Mucosa of stomach (tissue), 1 donor: ENCODE data around the gene TMEM106C.

Experiments used
- H3K27me3 ChIP-seq: one replicate; pipeline ENCODE4 v1.7.0; 2013; ENCODE audit warnings: mild to moderate bottlenecking, low read length; ENCODE audit not compliant: control insufficient read depth, insufficient read depth
- H3K36me3 ChIP-seq: one replicate; pipeline ENCODE4 v1.7.0; 2013; ENCODE audit warnings: low read length; ENCODE audit not compliant: control insufficient read depth, insufficient read depth
- H3K4me1 ChIP-seq: one replicate; pipeline ENCODE4 v1.7.0; 2013; ENCODE audit warnings: mild to moderate bottlenecking, low read length; ENCODE audit not compliant: control insufficient read depth, insufficient read depth
- H3K4me3 ChIP-seq: one replicate; pipeline ENCODE4 v1.7.0; 2013; ENCODE audit warnings: low read length
- H3K9ac ChIP-seq: one replicate; pipeline ENCODE4 v1.7.0; 2013; ENCODE audit warnings: mild to moderate bottlenecking, low read length, moderate library complexity
- H3K9me3 ChIP-seq: one replicate; pipeline ENCODE4 v1.7.0; 2013; ENCODE audit warnings: mild to moderate bottlenecking, low read length, moderate library complexity; ENCODE audit not compliant: control insufficient read depth
- donor health status: Pancreatic carcinoma.

TMEM106C gene

DNA sequence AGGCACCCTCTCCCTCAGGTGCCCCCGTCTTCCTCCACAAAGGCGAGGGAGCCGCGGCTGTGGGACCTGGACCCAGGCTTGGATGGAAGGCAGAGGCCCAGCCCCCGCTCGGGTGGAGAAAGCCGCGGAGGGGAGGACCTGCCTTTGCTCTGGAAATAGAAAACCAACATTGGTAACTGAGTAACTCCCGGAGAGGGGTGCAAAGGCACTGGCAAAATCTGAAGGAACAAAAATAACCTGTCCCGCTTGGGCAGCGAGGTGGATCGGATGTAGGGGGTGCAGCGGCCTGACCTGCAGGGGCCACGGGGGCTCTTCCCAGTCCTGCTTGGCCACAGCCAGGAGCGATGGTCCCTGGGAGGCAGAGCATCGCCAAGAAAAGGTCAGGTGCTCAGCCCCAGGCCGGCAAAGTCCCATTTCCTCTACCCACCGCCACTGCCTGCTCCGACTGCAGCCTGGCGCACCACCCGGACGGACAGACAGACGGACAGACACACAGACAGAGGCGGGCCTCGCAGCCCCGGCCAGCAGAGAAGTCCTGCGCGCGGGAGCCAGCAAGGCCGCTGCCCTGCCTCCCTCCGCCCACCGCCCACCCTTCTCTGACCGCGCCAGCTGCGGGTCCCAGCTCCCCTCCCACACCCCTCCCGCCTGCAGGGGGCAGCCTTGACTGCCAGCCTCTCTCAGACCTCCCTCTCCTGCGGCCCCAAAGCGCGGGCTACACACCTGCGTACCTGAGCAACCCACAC, 21.4 kb upstream of the TMEM106C start:
- no peaks in the 10 kb centered on the region for H3K36me3 ChIP-seq
- no peaks in the 10 kb centered on the region for H3K9me3 ChIP-seq
- H3K9ac ChIP-seq = no peak overlapping the region
- H3K27me3 ChIP-seq = peaks cover 22% of the 10 kb centered on the region
- H3K4me1 ChIP-seq = peaks cover 11% of the 10 kb centered on the region
- H3K4me3 ChIP-seq = no peak overlapping the region

DNA sequence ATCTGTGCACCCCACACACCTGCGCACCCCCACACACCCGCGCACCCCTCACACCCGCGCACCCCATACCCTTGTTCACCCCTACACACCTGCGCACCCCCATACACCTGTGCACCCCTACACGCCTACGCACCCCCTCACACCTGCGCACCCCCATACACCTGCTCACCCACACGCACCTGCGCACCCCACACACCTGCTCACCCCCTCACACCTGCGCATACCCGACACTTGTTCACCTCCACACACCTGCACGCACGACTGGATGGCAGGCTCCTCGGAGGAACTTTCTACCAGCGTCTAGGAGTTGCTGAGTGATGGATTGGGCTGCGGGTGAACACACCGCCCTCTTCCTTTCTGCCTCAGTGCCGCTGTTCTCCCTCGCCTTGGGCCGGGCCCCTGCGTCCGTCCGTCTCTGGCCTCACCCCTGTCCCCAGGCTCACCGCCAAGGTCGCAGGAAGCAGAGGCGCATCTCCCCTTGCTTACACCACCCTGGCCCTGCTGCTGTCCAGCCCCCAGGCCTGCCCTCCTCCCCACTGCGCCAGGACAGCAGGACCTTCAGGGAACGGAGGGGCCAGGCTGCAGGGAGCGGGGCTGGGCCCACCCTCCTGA, 20.7 kb upstream of the TMEM106C start:
- H3K27me3 ChIP-seq = peaks cover 22% of the 10 kb centered on the region
- no peak overlapping the region for H3K9ac ChIP-seq
- no peak overlapping the region for H3K4me3 ChIP-seq
- no peaks in the 10 kb centered on the region for H3K36me3 ChIP-seq
- H3K9me3 ChIP-seq = no peaks in the 10 kb centered on the region
- peaks cover 11% of the 10 kb centered on the region for H3K4me1 ChIP-seq

DNA sequence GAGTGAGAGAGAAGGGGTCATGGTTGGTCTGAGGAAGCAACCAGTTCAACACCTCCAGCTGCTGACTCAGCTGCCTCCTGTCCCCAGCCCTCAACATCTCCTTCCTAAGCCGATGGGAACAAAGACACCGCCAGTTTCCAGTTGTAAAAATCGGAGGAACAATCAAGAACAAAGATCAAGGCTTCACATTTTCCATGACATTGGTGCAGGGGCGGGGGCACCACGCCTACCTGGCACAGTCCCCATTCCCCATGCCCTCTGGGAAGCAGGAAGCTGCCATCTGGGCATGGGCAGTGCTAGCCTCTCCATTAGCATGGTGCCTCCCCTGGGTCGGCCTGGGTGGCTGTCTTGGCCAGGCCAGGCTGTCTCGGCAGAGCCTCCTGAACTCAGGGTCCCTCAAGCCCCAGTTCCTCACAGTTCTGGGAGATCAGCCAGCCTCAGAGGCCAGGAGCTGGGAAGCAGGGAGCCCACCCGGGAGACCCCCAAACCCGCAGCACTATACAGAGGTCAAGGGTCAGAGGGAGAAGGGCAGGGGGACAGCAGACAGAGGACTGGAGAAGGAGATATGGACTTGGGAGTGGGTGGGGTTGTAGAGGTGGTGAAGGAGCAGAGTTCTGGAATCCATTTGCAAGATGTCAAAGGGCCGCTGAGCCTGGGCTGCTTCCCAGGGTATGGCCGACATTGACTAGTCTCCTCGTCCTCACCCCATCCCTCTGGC, 19.6 kb upstream of the TMEM106C start:
- no peak overlapping the region for H3K9ac ChIP-seq
- H3K9me3 ChIP-seq = no peaks in the 10 kb centered on the region
- peaks cover 11% of the 10 kb centered on the region for H3K4me1 ChIP-seq
- no peak overlapping the region for H3K4me3 ChIP-seq
- H3K27me3 ChIP-seq = peaks cover 22% of the 10 kb centered on the region
- H3K36me3 ChIP-seq = no peaks in the 10 kb centered on the region

DNA sequence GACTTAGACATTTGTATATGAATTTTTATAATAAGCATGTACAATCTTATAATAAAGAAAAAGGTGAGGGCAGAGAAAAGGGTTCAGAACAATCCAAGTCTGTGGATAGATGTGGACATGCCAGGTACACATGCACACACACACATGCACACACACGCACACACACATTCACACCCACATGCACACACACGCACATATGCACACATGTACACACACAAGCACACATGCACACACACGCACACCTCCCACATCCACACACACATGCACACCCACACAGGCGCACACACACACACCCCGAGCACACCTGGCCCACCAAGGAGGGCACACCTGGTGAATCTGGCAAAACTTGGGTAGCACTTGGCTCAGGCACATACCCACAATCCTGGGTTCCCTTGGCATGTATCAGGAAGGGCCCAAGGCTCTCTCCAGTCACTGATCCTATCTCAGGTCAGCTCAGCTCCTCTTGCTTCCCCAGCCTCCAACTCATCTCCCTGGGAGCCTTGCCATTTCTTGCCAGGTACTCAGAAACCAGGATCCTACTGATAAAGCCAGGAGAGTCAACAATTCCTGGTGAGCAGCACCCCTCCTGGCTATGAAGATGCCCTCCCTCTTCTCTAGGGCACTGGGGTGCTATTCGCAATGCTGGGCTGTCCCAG, 18.6 kb upstream of the TMEM106C start:
- H3K36me3 ChIP-seq = no peaks in the 10 kb centered on the region
- peaks cover 22% of the 10 kb centered on the region for H3K27me3 ChIP-seq
- no peaks in the 10 kb centered on the region for H3K9me3 ChIP-seq
- H3K4me3 ChIP-seq = no peak overlapping the region
- H3K9ac ChIP-seq = no peak overlapping the region
- peaks cover 11% of the 10 kb centered on the region for H3K4me1 ChIP-seq

DNA sequence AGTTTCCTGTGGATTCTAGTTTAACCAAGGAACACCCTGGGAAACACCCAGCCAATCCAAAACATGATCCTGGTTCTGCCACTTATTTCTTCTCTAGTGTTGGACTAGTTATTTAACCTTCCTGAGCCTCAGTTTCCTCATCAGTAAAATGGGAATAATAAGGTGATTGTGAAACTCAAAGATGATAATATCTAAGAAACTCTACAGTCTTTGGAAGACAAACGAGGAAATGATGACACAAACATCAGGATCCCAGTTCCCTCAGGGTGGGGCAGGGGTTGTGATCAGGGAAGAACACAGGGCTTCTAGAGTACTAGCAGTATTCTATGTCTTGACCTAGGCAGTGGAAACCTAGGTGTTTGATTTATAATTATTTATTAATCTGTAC, 18.1 kb upstream of the TMEM106C start:
- no peaks in the 10 kb centered on the region for H3K36me3 ChIP-seq
- H3K9ac ChIP-seq = no peak overlapping the region
- peaks cover 11% of the 10 kb centered on the region for H3K4me1 ChIP-seq

DNA sequence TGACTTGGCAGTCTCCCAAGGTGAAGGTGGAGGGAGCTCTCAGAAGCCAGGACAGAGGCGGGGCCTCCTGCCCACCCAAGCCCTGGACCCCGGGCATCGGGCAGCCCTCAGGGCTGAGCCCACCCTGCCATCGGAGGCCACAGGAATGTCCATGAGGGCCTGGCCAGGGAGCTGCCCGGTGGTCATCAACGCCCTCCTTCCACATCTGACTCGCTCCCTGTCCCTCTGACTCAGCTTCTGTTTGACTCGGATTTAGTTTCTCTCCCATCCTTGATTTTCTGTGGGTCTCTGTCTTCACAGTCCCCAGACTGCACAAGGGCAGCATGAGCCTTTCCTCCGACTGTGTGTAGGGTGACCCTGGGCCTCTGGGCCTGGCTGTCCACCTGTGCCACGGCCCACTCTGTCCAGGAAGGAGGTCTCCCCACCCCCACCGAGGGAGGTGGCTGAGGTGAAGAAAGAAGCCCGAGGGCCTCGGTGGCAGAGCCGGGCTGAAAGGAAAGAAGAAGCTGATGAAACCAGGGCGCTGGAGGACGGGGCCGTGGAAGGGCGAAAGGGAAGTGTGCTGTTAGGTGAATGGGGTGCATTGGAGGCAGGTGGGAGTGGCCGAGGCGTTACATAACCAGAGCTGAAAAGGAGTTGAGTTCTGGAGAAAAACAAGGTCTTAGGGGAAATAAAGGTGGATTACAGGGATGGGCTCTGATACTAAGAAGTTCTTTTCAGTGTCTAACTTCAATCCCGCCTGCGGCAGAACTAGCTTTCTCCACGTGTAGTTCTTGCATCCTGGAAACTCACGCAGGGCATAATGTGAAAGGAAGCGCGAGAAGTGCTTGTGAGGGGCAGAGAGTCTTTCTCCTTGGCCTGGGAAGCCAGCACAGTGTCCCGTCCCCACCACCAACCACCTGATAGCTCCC, 16.7 kb upstream of the TMEM106C start:
- H3K9ac ChIP-seq = no peak overlapping the region

More for the DNA sequence above, 18.1 kb upstream of the TMEM106C start:
- H3K27me3 ChIP-seq = peaks cover 22% of the 10 kb centered on the region
- no peak overlapping the region for H3K4me3 ChIP-seq
- no peaks in the 10 kb centered on the region for H3K9me3 ChIP-seq

DNA sequence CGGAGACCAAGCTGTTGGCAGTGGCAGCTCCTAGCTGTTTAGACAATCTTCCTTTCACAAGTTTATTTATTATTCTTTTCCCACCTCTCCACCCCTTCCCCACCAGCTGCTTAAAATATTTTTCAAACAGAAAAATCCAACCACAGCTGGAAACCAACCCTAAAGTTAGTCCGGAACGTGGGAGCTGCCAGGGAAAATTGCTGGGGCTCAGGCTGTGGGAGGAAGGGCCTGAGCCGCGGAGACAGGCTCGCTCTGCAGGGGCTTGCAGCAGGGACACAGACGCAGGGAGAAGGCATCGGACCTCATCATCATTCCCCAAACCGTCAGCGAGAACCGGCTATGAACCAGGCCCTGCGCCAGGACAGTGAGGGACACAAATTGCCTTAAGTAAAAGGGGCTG, 16.1 kb upstream of the TMEM106C start:
- Histone ChIP-seq H3K9ac (no peak overlapping the region), H3K9me3 (no peaks in the 10 kb centered on the region), H3K36me3 (no peaks in the 10 kb centered on the region), H3K27me3 (peaks cover 14% of the 10 kb centered on the region), H3K4me1 (peaks cover 6% of the 10 kb centered on the region), H3K4me3 (no peak overlapping the region)

More for the DNA sequence above, 16.7 kb upstream of the TMEM106C start:
- Histone ChIP-seq H3K4me3 (no peak overlapping the region), H3K27me3 (peaks cover 21% of the 10 kb centered on the region), H3K9me3 (no peaks in the 10 kb centered on the region), H3K4me1 (peaks cover 11% of the 10 kb centered on the region), H3K36me3 (no peaks in the 10 kb centered on the region)

DNA sequence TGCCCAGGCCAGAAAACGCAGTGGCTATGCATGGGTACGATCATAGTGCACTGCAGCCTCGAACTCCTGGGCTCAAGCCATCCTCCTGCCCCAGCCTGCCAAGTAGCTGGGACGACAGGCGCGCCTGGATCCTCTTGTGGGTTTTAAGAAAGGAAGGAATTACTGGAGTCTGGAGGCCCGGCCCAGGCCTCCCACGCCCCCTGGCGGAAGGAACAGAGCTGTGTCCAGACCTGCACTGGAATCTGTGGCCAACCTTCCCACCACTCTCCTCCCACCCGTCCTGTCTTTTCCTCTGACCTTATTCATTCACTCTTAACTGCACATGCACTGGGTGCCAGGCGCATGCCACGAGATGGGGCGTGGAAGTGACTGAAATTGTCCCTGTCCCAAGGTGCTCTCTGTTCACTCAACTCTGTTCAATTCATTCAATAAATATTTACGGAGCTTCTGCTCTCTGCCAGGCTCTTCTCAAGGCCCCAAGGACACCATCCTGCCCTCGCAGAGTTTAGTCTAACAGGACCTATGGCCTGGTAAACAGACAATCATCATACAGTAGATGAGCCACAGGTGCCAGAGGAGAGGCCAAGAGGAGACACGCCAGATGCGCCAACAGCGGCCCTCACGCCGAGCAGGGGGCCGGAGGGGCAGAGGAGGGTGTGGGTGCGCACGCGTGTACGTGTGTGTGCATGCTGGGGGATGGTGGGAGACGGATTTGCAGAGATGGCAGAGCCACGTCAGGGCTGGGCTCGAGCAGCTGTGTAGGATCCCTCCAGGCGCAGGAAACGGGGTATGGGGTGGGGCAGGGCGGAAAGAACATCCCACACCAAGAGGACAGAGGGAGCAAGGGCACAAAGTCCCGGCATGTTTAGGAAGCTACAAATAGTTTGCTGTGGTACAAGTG, 13.7 kb upstream of the TMEM106C start:
- no peak overlapping the region for H3K4me3 ChIP-seq
- H3K9ac ChIP-seq = no peak overlapping the region
- H3K4me1 ChIP-seq = no peaks in the 10 kb centered on the region
- H3K27me3 ChIP-seq = peaks cover 4% of the 10 kb centered on the region
- no peaks in the 10 kb centered on the region for H3K9me3 ChIP-seq
- no peaks in the 10 kb centered on the region for H3K36me3 ChIP-seq

DNA sequence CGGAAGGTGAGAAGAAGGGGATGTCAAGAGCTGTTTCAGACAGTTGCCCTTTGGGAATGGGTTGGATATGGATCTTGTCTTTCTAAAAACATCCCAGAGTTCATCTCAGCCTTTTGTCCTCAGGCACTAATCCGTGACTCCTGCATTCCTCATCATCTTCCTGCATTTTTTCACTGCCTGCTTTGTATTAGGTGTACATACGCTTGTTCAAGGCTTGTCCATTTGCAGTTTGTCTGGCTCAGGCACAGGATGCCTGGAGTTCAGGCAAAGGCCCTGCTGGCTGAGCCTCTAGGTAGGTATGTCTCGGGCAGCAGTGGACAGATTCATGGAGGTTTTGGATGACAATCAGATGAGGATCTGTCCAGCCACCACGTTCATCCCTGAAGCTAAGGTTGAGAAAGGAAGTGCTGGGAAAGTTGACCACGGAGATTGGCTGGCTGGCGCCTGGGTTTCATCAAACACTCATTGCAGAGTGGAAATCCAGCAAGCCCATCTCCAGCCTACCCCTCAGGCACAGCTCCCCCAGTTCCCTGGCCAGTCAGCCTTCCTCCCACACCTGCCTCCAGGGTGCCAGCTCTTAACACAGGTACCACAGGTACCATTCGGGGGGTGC, 12.4 kb upstream of the TMEM106C start:
- Histone ChIP-seq H3K36me3 (no peaks in the 10 kb centered on the region), H3K9ac (no peak overlapping the region), H3K9me3 (no peaks in the 10 kb centered on the region), H3K4me1 (no peaks in the 10 kb centered on the region), H3K27me3 (peaks cover 4% of the 10 kb centered on the region), H3K4me3 (no peak overlapping the region)

DNA sequence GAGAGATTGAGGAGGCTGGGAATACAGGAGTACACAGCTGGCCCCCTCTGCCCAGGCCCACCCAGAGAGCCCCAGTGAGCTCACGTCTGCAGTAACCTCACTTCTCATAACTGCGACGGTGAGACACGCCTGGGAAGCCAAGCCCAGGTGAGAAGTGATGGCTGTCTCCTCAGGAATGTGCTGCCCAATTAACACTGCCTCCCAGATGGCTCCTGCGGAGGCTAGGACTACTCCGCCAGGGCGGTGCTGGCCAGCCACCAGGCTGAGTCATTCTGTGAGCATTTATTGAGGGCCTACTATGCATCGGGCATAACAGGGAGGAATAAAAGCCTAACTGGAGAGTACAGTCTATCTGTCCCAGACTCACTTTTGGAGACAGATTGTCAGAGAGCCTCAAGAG, 9.3 kb upstream of the TMEM106C start:
- H3K4me3 ChIP-seq = no peak overlapping the region
- H3K9me3 ChIP-seq = no peaks in the 10 kb centered on the region
- peaks cover 4% of the 10 kb centered on the region for H3K27me3 ChIP-seq
- H3K4me1 ChIP-seq = no peaks in the 10 kb centered on the region
- no peak overlapping the region for H3K9ac ChIP-seq
- no peaks in the 10 kb centered on the region for H3K36me3 ChIP-seq
